ENCODE data around the gene SIPA1L3.

The SIPA1L3 gene

GRCh38 chr19:38165335-38165734, 258.3 kb downstream of the SIPA1L3 start:
- no peak for DNase-seq (ENCODE audit: low read depth)
- no peak overlapping the region for H3K4me3 ChIP-seq (ENCODE audit: low read depth, low read length)
- no peak for TF ChIP-seq MYC (IDR thresholded peaks at IDR 0.05; ENCODE audit: low read depth, low read length)
- no peak for TF ChIP-seq MAX (IDR thresholded peaks at IDR 0.05; ENCODE audit: low read depth, low read length)
- TF ChIP-seq POLR2A (IDR thresholded peaks at IDR 0.05; ENCODE audit: extremely low read depth, insufficient read length), result no peak
- no peak for TF ChIP-seq CTCF (IDR thresholded peaks at IDR 0.05; ENCODE audit: low read depth, low read length)

GRCh38 chr19:38168637-38169036, 261.6 kb downstream of the SIPA1L3 start:
- H3K4me3 ChIP-seq (ENCODE audit: low read depth, low read length), result no peak overlapping the region
- no peak for DNase-seq (ENCODE audit: low read depth)
- TF ChIP-seq MAX (IDR thresholded peaks at IDR 0.05; ENCODE audit: low read depth, low read length) (no peak), MYC (IDR thresholded peaks at IDR 0.05; ENCODE audit: low read depth, low read length) (no peak)

GRCh38 chr19:38170334-38170733, 263.3 kb downstream of the SIPA1L3 start:
- no peak for DNase-seq (ENCODE audit: low read depth)
- H3K4me3 ChIP-seq (ENCODE audit: low read depth, low read length), result no peak overlapping the region
- TF ChIP-seq MYC (IDR thresholded peaks at IDR 0.05; ENCODE audit: low read depth, low read length) (no peak), CTCF (IDR thresholded peaks at IDR 0.05; ENCODE audit: low read depth, low read length) (no peak), MAX (IDR thresholded peaks at IDR 0.05; ENCODE audit: low read depth, low read length) (no peak), POLR2A (IDR thresholded peaks at IDR 0.05; ENCODE audit: extremely low read depth, insufficient read length) (no peak)

GRCh38 chr19:38172001-38172400, 265.0 kb downstream of the SIPA1L3 start:
- no peak for DNase-seq (ENCODE audit: low read depth)
- no peak overlapping the region for H3K4me3 ChIP-seq (ENCODE audit: low read depth, low read length)
- TF ChIP-seq MYC (IDR thresholded peaks at IDR 0.05; ENCODE audit: low read depth, low read length) (no peak), POLR2A (IDR thresholded peaks at IDR 0.05; ENCODE audit: extremely low read depth, insufficient read length) (no peak), MAX (IDR thresholded peaks at IDR 0.05; ENCODE audit: low read depth, low read length) (no peak), CTCF (IDR thresholded peaks at IDR 0.05; ENCODE audit: low read depth, low read length) (no peak)

GRCh38 chr19:38173291-38174041, 266.5 kb downstream of the SIPA1L3 start:
- DNase-seq (ENCODE audit: low read depth), result no peak

More at GRCh38 chr19:38173291-38174041, 266.5 kb downstream of the SIPA1L3 start:
- TF ChIP-seq CTCF (IDR thresholded peaks at IDR 0.05; ENCODE audit: low read depth, low read length) (no peak), MAX (IDR thresholded peaks at IDR 0.05; ENCODE audit: low read depth, low read length) (no peak), POLR2A (IDR thresholded peaks at IDR 0.05; ENCODE audit: extremely low read depth, insufficient read length) (no peak), MYC (IDR thresholded peaks at IDR 0.05; ENCODE audit: low read depth, low read length) (no peak)
- H3K4me3 ChIP-seq (ENCODE audit: low read depth, low read length), result no peak overlapping the region

Data from NB4 (cell line).